RPMI7951 (cell line): ENCODE results near the gene OPA3. TPM values are rescaled to one million over a fixed set of nuclear protein-coding genes. Genes with fewer than 3 reads are reported as not detected.
A peak's percentile ranks its signal among the peaks of the same experiment; 100 is the strongest.

ENCODE experiments used
- DNase-seq: peaks from one replicate; pipeline ENCODE4 v3.0.0-alpha.2; 2012; ENCODE audit warnings: low read depth
- total RNA-seq: library from RNA; depleted of rRNA; stranded (reverse); fragments of >200 nt; shearing (Covaris generic); gene quantifications from 2 replicates; pipeline ENCODE4 v1.2.3, GENCODE V29; 2014; rRNA removed

The OPA3 gene
- total RNA-seq, 1 experiment from 2014 or later: 5.2 TPM

GRCh38 chr19:45483033-45483432, 101.6 kb downstream of the OPA3 start:
- DNase-seq: no peak

GRCh38 chr19:45478454-45479238, 106.0 kb downstream of the OPA3 start:
- DNase-seq: peak; percentile 94

GRCh38 chr19:45477713-45478453, 106.7 kb downstream of the OPA3 start:
- no peak for DNase-seq

Other genes with a start within 250 kb of the OPA3 start
- 0.36 and 1.2 TPM in 2 replicates for gene KLC3, start 244.1 kb downstream of the OPA3 start, total RNA-seq
- gene ERCC2, start 214.2 kb downstream of the OPA3 start, total RNA-seq: 15.7 and 17.4 TPM in 2 replicates
- 4.5 and 5.3 TPM in 2 replicates for gene PPP1R13L, start 179.7 kb downstream of the OPA3 start, total RNA-seq
- gene POLR1G, start 178.2 kb downstream of the OPA3 start, total RNA-seq: 6.2 and 9.0 TPM in 2 replicates
- gene ERCC1, start 160.9 kb downstream of the OPA3 start, total RNA-seq: 138 and 144 TPM in 2 replicates
- 0.96 and 1.6 TPM in 2 replicates for gene FOSB, start 116.8 kb downstream of the OPA3 start, total RNA-seq
- 12.9 TPM in 2 replicates for gene RTN2, start 87.8 kb downstream of the OPA3 start, total RNA-seq
- 1.8 and 2.3 TPM in 2 replicates for gene PPM1N, start 86.4 kb downstream of the OPA3 start, total RNA-seq
- gene VASP, start 77.3 kb downstream of the OPA3 start, total RNA-seq: 53.8 and 79.1 TPM in 2 replicates
- 0.10 TPM in 1 of 2 replicates, not detected in the other for gene GPR4, start 17.4 kb upstream of the OPA3 start, total RNA-seq
- 14.4 and 20.2 TPM in 2 replicates for gene EML2, start 54.6 kb upstream of the OPA3 start, total RNA-seq
- gene GIPR, start 83.4 kb upstream of the OPA3 start, total RNA-seq: not detected in 2 replicates
- 474 and 568 TPM in 2 replicates for gene SNRPD2, start 107.2 kb upstream of the OPA3 start, total RNA-seq
- gene QPCTL, start 107.9 kb upstream of the OPA3 start, total RNA-seq: 13.8 and 15.4 TPM in 2 replicates
- 3.2 and 5.3 TPM in 2 replicates for gene FBXO46, start 146.1 kb upstream of the OPA3 start, total RNA-seq
- 0.10 TPM in 1 of 2 replicates, not detected in the other for gene MEIOSIN, start 148.6 kb upstream of the OPA3 start, total RNA-seq
- gene SIX5, start 184.4 kb upstream of the OPA3 start, total RNA-seq: 5.6 and 6.4 TPM in 2 replicates
- 9.3 and 11.1 TPM in 2 replicates for gene DMPK, start 197.7 kb upstream of the OPA3 start, total RNA-seq
- 14.2 and 20.6 TPM in 2 replicates for gene DMWD, start 208.0 kb upstream of the OPA3 start, total RNA-seq
- gene RSPH6A, start 230.5 kb upstream of the OPA3 start, total RNA-seq: not detected in 2 replicates